Measurements from ENCODE around the gene GNPDA1.

Gene GNPDA1

GRCh38 chr5:142032747-142033631 is 20.2 kb upstream of the GNPDA1 start:
- Histone ChIP-seq H3K14ac (ENCODE audit: low read length) (no peak overlapping the region), H2BK15ac (ENCODE audit: low read length) (no peak overlapping the region), H2AFZ (ENCODE audit: low read length) (no peak overlapping the region), H4K91ac (ENCODE audit: low read depth, low read length, poor library complexity) (no peak overlapping the region), H4K8ac (ENCODE audit: low read depth, low read length) (no peak overlapping the region), H3K27me3 (ENCODE audit: control insufficient read depth in 3 of 3, insufficient read depth in 3 of 3, low read depth in 1 of 3, low read length in 3 of 3) (no peaks in the 10 kb centered on the region), H3K23ac (ENCODE audit: low read depth, low read length, poor library complexity) (no peak overlapping the region), H3K27ac (replicated peaks; ENCODE audit: low read length) (no peak overlapping the region), H3K4me3 (ENCODE audit: low read length in 2 of 2) (no peak overlapping the region), H3K36me3 (replicated peaks in 1 of 2; ENCODE audit: control insufficient read depth in 2 of 2, insufficient read depth in 2 of 2, low read length in 2 of 2) (no peaks in the 10 kb centered on the region), H2AK5ac (ENCODE audit: low read depth, low read length) (no peak overlapping the region), H3K4me2 (ENCODE audit: insufficient read depth, low read length, poor library complexity, severe bottlenecking) (no peak overlapping the region), H3K79me1 (ENCODE audit: low read depth, low read length) (no peaks in the 10 kb centered on the region), H2BK120ac (ENCODE audit: low read depth, low read length) (no peak overlapping the region), H3K9me3 (replicated peaks in 1 of 2; ENCODE audit: control insufficient read depth in 2 of 2, insufficient read depth in 1 of 2, low read depth in 1 of 2, low read length in 2 of 2) (no peaks in the 10 kb centered on the region), H2BK12ac (ENCODE audit: low read length) (no peak overlapping the region), H3K9ac (ENCODE audit: low read depth, low read length, poor library complexity) (no peak overlapping the region), H3K4me1 (ENCODE audit: control insufficient read depth in 2 of 2, insufficient read depth in 1 of 2, low read depth in 1 of 2, low read length in 2 of 2) (peaks cover 0 to 2% of the 10 kb centered on the region in 2 donors), H3K18ac (ENCODE audit: low read length) (no peak overlapping the region), H3K4ac (ENCODE audit: low read length) (no peak overlapping the region), H2BK5ac (ENCODE audit: low read length) (no peak overlapping the region)
- no CpG with 5 or more reads among the region's 19 CpGs for WGBS, 2 donors (ENCODE audit: extremely low coverage in 2 of 2, insufficient read length in 2 of 2, insufficient replicate concordance in 1 of 2)
- no peak for DNase-seq (ENCODE audit: low spot score)

GRCh38 chr5:142032150-142032549 is 19.3 kb upstream of the GNPDA1 start:
- Histone ChIP-seq H2BK15ac (ENCODE audit: low read length) (no peak overlapping the region), H4K91ac (ENCODE audit: low read depth, low read length, poor library complexity) (no peak overlapping the region), H3K27me3 (ENCODE audit: control insufficient read depth in 3 of 3, insufficient read depth in 3 of 3, low read depth in 1 of 3, low read length in 3 of 3) (no peaks in the 10 kb centered on the region), H3K36me3 (replicated peaks in 1 of 2; ENCODE audit: control insufficient read depth in 2 of 2, insufficient read depth in 2 of 2, low read length in 2 of 2) (no peaks in the 10 kb centered on the region), H3K4ac (ENCODE audit: low read length) (no peak overlapping the region), H2AK5ac (ENCODE audit: low read depth, low read length) (no peak overlapping the region), H4K8ac (ENCODE audit: low read depth, low read length) (no peak overlapping the region), H3K9ac (ENCODE audit: low read depth, low read length, poor library complexity) (no peak overlapping the region), H3K79me1 (ENCODE audit: low read depth, low read length) (no peaks in the 10 kb centered on the region), H3K4me2 (ENCODE audit: insufficient read depth, low read length, poor library complexity, severe bottlenecking) (no peak overlapping the region), H3K14ac (ENCODE audit: low read length) (no peak overlapping the region), H2BK5ac (ENCODE audit: low read length) (no peak overlapping the region), H2BK12ac (ENCODE audit: low read length) (no peak overlapping the region), H3K27ac (replicated peaks; ENCODE audit: low read length) (no peak overlapping the region), H3K4me3 (ENCODE audit: low read length in 2 of 2) (no peak overlapping the region), H3K4me1 (ENCODE audit: control insufficient read depth in 2 of 2, insufficient read depth in 1 of 2, low read depth in 1 of 2, low read length in 2 of 2) (peaks cover 0 to 2% of the 10 kb centered on the region in 2 donors), H3K23ac (ENCODE audit: low read depth, low read length, poor library complexity) (no peak overlapping the region), H2BK120ac (ENCODE audit: low read depth, low read length) (no peak overlapping the region), H3K9me3 (replicated peaks in 1 of 2; ENCODE audit: control insufficient read depth in 2 of 2, insufficient read depth in 1 of 2, low read depth in 1 of 2, low read length in 2 of 2) (no peaks in the 10 kb centered on the region), H2AFZ (ENCODE audit: low read length) (no peak overlapping the region), H3K18ac (ENCODE audit: low read length) (no peak overlapping the region)
- DNase-seq (ENCODE audit: low spot score): no peak
- WGBS, 2 donors (ENCODE audit: extremely low coverage in 2 of 2, insufficient read length in 2 of 2, insufficient replicate concordance in 1 of 2): no CpG with 5 or more reads among the region's 2 CpGs

- H2BK120ac ChIP-seq (ENCODE audit: low read depth, low read length): no peak overlapping the region
- H3K36me3 ChIP-seq (replicated peaks in 1 of 2; ENCODE audit: control insufficient read depth in 2 of 2, insufficient read depth in 2 of 2, low read length in 2 of 2): no peaks in the 10 kb centered on the region
- peak overlapping the region in 1 of 2 donors; percentile 48 for H3K4me3 ChIP-seq (ENCODE audit: low read length in 2 of 2)
Observed at GRCh38 chr5:142025637-142026036, 12.8 kb upstream of the GNPDA1 start.

GRCh38 chr5:142024771-142025304 is 12.0 kb upstream of the GNPDA1 start:
- peak overlapping the region; percentile 11 for H3K18ac ChIP-seq (ENCODE audit: low read length)
- peaks cover 0 to 3% of the 10 kb centered on the region in 2 donors for H3K9me3 ChIP-seq (replicated peaks in 1 of 2; ENCODE audit: control insufficient read depth in 2 of 2, insufficient read depth in 1 of 2, low read depth in 1 of 2, low read length in 2 of 2)
- H2AK5ac ChIP-seq (ENCODE audit: low read depth, low read length): no peak overlapping the region
- no peak overlapping the region for H3K4ac ChIP-seq (ENCODE audit: low read length)
- no peak overlapping the region for H2BK120ac ChIP-seq (ENCODE audit: low read depth, low read length)
- peak overlapping the region; percentile 54 for H3K4me2 ChIP-seq (ENCODE audit: insufficient read depth, low read length, poor library complexity, severe bottlenecking)
- no peak overlapping the region for H2BK5ac ChIP-seq (ENCODE audit: low read length)
- H4K91ac ChIP-seq (ENCODE audit: low read depth, low read length, poor library complexity): no peak overlapping the region
- peak overlapping the region; percentile 81 for H3K27ac ChIP-seq (replicated peaks; ENCODE audit: low read length)
- H4K8ac ChIP-seq (ENCODE audit: low read depth, low read length): no peak overlapping the region
- peak overlapping the region; percentile 48 to 69 for H3K4me3 ChIP-seq (ENCODE audit: low read length in 2 of 2)
- H2BK12ac ChIP-seq (ENCODE audit: low read length): no peak overlapping the region
- H3K9ac ChIP-seq (ENCODE audit: low read depth, low read length, poor library complexity): no peak overlapping the region
- no CpG with 5 or more reads among the region's 26 CpGs for WGBS, 2 donors (ENCODE audit: extremely low coverage in 2 of 2, insufficient read length in 2 of 2, insufficient replicate concordance in 1 of 2)
- peak; percentile 77 for DNase-seq (ENCODE audit: low spot score)
- H3K4me1 ChIP-seq (ENCODE audit: control insufficient read depth in 2 of 2, insufficient read depth in 1 of 2, low read depth in 1 of 2, low read length in 2 of 2): peaks cover 0 to 3% of the 10 kb centered on the region in 2 donors
- H3K23ac ChIP-seq (ENCODE audit: low read depth, low read length, poor library complexity): no peak overlapping the region
- H3K14ac ChIP-seq (ENCODE audit: low read length): no peak overlapping the region
- no peak overlapping the region for H2BK15ac ChIP-seq (ENCODE audit: low read length)
- H2AFZ ChIP-seq (ENCODE audit: low read length): peak overlapping the region; percentile 77
- H3K36me3 ChIP-seq (replicated peaks in 1 of 2; ENCODE audit: control insufficient read depth in 2 of 2, insufficient read depth in 2 of 2, low read length in 2 of 2): no peaks in the 10 kb centered on the region
- H3K27me3 ChIP-seq (ENCODE audit: control insufficient read depth in 3 of 3, insufficient read depth in 3 of 3, low read depth in 1 of 3, low read length in 3 of 3): no peaks in the 10 kb centered on the region
- H3K79me1 ChIP-seq (ENCODE audit: low read depth, low read length): no peaks in the 10 kb centered on the region

More at GRCh38 chr5:142025637-142026036, 12.8 kb upstream of the GNPDA1 start:
- DNase-seq (ENCODE audit: low spot score): no peak
- Histone ChIP-seq H3K18ac (ENCODE audit: low read length) (no peak overlapping the region), H2AK5ac (ENCODE audit: low read depth, low read length) (no peak overlapping the region), H2BK5ac (ENCODE audit: low read length) (no peak overlapping the region), H2BK12ac (ENCODE audit: low read length) (no peak overlapping the region), H3K9ac (ENCODE audit: low read depth, low read length, poor library complexity) (no peak overlapping the region), H3K4ac (ENCODE audit: low read length) (no peak overlapping the region), H3K27me3 (ENCODE audit: control insufficient read depth in 3 of 3, insufficient read depth in 3 of 3, low read depth in 1 of 3, low read length in 3 of 3) (no peaks in the 10 kb centered on the region), H3K23ac (ENCODE audit: low read depth, low read length, poor library complexity) (no peak overlapping the region), H4K91ac (ENCODE audit: low read depth, low read length, poor library complexity) (no peak overlapping the region), H3K79me1 (ENCODE audit: low read depth, low read length) (no peaks in the 10 kb centered on the region), H3K27ac (replicated peaks; ENCODE audit: low read length) (no peak overlapping the region), H2BK15ac (ENCODE audit: low read length) (no peak overlapping the region), H4K8ac (ENCODE audit: low read depth, low read length) (no peak overlapping the region), H3K14ac (ENCODE audit: low read length) (no peak overlapping the region), H3K4me1 (ENCODE audit: control insufficient read depth in 2 of 2, insufficient read depth in 1 of 2, low read depth in 1 of 2, low read length in 2 of 2) (peaks cover 0 to 5% of the 10 kb centered on the region in 2 donors), H3K4me2 (ENCODE audit: insufficient read depth, low read length, poor library complexity, severe bottlenecking) (peak overlapping the region; percentile 54), H3K9me3 (replicated peaks in 1 of 2; ENCODE audit: control insufficient read depth in 2 of 2, insufficient read depth in 1 of 2, low read depth in 1 of 2, low read length in 2 of 2) (no peaks in the 10 kb centered on the region), H2AFZ (ENCODE audit: low read length) (peak overlapping the region; percentile 77)
- WGBS, 2 donors (ENCODE audit: extremely low coverage in 2 of 2, insufficient read length in 2 of 2, insufficient replicate concordance in 1 of 2): no CpG with 5 or more reads among the region's 8 CpGs

Measured in neuronal stem cell (in vitro differentiated cells).